HEK293 (cell line): Measurements from ENCODE around the gene POM121L2.
A peak's percentile ranks its signal among the peaks of the same experiment; 100 is the strongest.

Source experiments
- BCL11A ChIP-seq: fragments of 450-650 bp; formaldehyde crosslinking; IDR thresholded peaks from 2 replicates; pipeline ENCODE4 v1.5.1; 2016; ENCODE audit warnings: low read depth, missing biosample characterization, missing genetic modification characterization
- GLIS1 ChIP-seq: fragments of 450-650 bp; formaldehyde crosslinking; IDR thresholded peaks from 2 replicates; pipeline ENCODE4 v1.5.1; 2016; ENCODE audit warnings: missing biosample characterization, missing genetic modification characterization
- GLIS2 ChIP-seq: fragments of 450-650 bp; formaldehyde crosslinking; IDR thresholded peaks from 2 replicates; pipeline ENCODE4 v1.5.1; 2016; ENCODE audit warnings: missing biosample characterization, missing genetic modification characterization
- HOXC10 ChIP-seq: sonication (generic); formaldehyde crosslinking; IDR thresholded peaks from 2 replicates; pipeline ENCODE4 v1.8.1; 2023; ENCODE audit warnings: mild to moderate bottlenecking, missing genetic modification reagents
- INSM2 ChIP-seq: fragments of 450-650 bp; formaldehyde crosslinking; IDR thresholded peaks from 2 replicates; pipeline ENCODE4 v1.5.1; 2016; ENCODE audit warnings: missing biosample characterization, missing genetic modification characterization
- SCRT1 ChIP-seq: fragments of 450-650 bp; formaldehyde crosslinking; IDR thresholded peaks from 2 replicates; pipeline ENCODE4 v1.5.1; 2016; ENCODE audit warnings: missing biosample characterization, missing genetic modification characterization, borderline replicate concordance
- ZBTB10 ChIP-seq: fragments of 450-650 bp; formaldehyde crosslinking; IDR thresholded peaks from 2 replicates; pipeline ENCODE4 v1.5.1; 2016; ENCODE audit warnings: missing biosample characterization, missing genetic modification characterization
- ZBTB17 ChIP-seq: fragments of 450-650 bp; formaldehyde crosslinking; IDR thresholded peaks from 2 replicates; pipeline ENCODE4 v1.5.1; 2016; ENCODE audit warnings: missing biosample characterization, missing genetic modification characterization
- ZBTB21 ChIP-seq: fragments of 450-650 bp; formaldehyde crosslinking; IDR thresholded peaks from 2 replicates; pipeline ENCODE4 v1.5.1; 2017; ENCODE audit warnings: missing biosample characterization, missing genetic modification characterization
- ZBTB6 ChIP-seq: fragments of 450-650 bp; formaldehyde crosslinking; IDR thresholded peaks from 2 replicates; pipeline ENCODE4 v1.5.1; 2017; ENCODE audit warnings: missing biosample characterization, missing genetic modification characterization
- ZNF112 ChIP-seq: fragments of 450-650 bp; formaldehyde crosslinking; IDR thresholded peaks from 2 replicates; pipeline ENCODE4 v1.5.0; 2017; ENCODE audit warnings: missing biosample characterization, missing genetic modification characterization
- ZNF16 ChIP-seq: fragments of 450-650 bp; formaldehyde crosslinking; IDR thresholded peaks from 2 replicates; pipeline ENCODE4 v1.5.1; 2016; ENCODE audit warnings: low read depth, missing biosample characterization, missing genetic modification characterization
- ZNF2 ChIP-seq: fragments of 450-650 bp; formaldehyde crosslinking; IDR thresholded peaks from 2 replicates; pipeline ENCODE4 v1.5.1; 2016; ENCODE audit warnings: missing biosample characterization, missing genetic modification characterization
- ZNF221 ChIP-seq: fragments of 450-650 bp; formaldehyde crosslinking; IDR thresholded peaks from 2 replicates; pipeline ENCODE4 v1.5.1; 2017; ENCODE audit warnings: missing biosample characterization, missing genetic modification characterization, borderline replicate concordance
- ZNF24 ChIP-seq: fragments of 450-650 bp; formaldehyde crosslinking; IDR thresholded peaks from 2 replicates; pipeline ENCODE4 v1.5.1; 2016; ENCODE audit warnings: missing biosample characterization, missing genetic modification characterization
- ZNF280C ChIP-seq: fragments of 450-650 bp; formaldehyde crosslinking; IDR thresholded peaks from 2 replicates; pipeline ENCODE4 v1.5.1; 2016; ENCODE audit warnings: missing biosample characterization, missing genetic modification characterization
- ZNF473 ChIP-seq: fragments of 450-650 bp; formaldehyde crosslinking; IDR thresholded peaks from 2 replicates; pipeline ENCODE4 v1.5.1; 2017; ENCODE audit warnings: missing biosample characterization, missing genetic modification characterization
- ZNF501 ChIP-seq: fragments of 450-650 bp; formaldehyde crosslinking; IDR thresholded peaks from 2 replicates; pipeline ENCODE4 v1.5.1; 2016; ENCODE audit warnings: missing biosample characterization, missing genetic modification characterization
- ZNF510 ChIP-seq: fragments of 450-650 bp; formaldehyde crosslinking; IDR thresholded peaks from 2 replicates; pipeline ENCODE4 v1.5.1; 2018; ENCODE audit warnings: mild to moderate bottlenecking, missing genetic modification characterization, missing biosample characterization; ENCODE audit not compliant: insufficient replicate concordance
- ZNF513 ChIP-seq: fragments of 450-650 bp; IDR thresholded peaks from 2 replicates; pipeline ENCODE4 v1.5.1; 2018; ENCODE audit warnings: missing biosample characterization, missing genetic modification characterization
- ZNF585B ChIP-seq: fragments of 450-650 bp; formaldehyde crosslinking; IDR thresholded peaks from 2 replicates; pipeline ENCODE4 v1.5.1; 2016; ENCODE audit warnings: missing biosample characterization, missing genetic modification characterization
- ZNF621 ChIP-seq: fragments of 450-650 bp; formaldehyde crosslinking; IDR thresholded peaks from 2 replicates; pipeline ENCODE4 v1.5.1; 2017; ENCODE audit warnings: missing biosample characterization, missing genetic modification characterization
- ZNF629 ChIP-seq: fragments of 450-650 bp; formaldehyde crosslinking; IDR thresholded peaks from 2 replicates; pipeline ENCODE4 v1.5.1; 2017; ENCODE audit warnings: missing biosample characterization, missing genetic modification characterization
- ZNF645 ChIP-seq: fragments of 450-650 bp; formaldehyde crosslinking; IDR thresholded peaks from 2 replicates; pipeline ENCODE4; 2016; ENCODE audit warnings: missing biosample characterization, missing genetic modification characterization
- ZNF664 ChIP-seq: fragments of 450-650 bp; formaldehyde crosslinking; IDR thresholded peaks from 2 replicates; pipeline ENCODE4 v1.5.1; 2016; ENCODE audit warnings: missing biosample characterization, missing genetic modification characterization
- ZNF701 ChIP-seq: fragments of 450-650 bp; formaldehyde crosslinking; IDR thresholded peaks from 2 replicates; pipeline ENCODE4 v1.5.1; 2016; ENCODE audit warnings: missing biosample characterization, missing genetic modification characterization
- ZNF704 ChIP-seq: fragments of 450-650 bp; formaldehyde crosslinking; IDR thresholded peaks from 2 replicates; pipeline ENCODE4 v1.5.1; 2016; ENCODE audit warnings: missing biosample characterization, missing genetic modification characterization
- ZNF768 ChIP-seq: fragments of 450-650 bp; formaldehyde crosslinking; IDR thresholded peaks from 2 replicates; pipeline ENCODE4 v1.5.1; 2018; ENCODE audit warnings: missing biosample characterization, mild to moderate bottlenecking, missing genetic modification characterization

The POM121L2 gene

GRCh38 chr6:27297857-27298730, 14.0 kb downstream of the POM121L2 start (continued):
- peak; percentile 20; the same call in 1 of the 2 replicates for TF ChIP-seq INSM2 (tag by site-specific recombination)
- TF ChIP-seq ZNF585B (tag by site-specific recombination) = no peak
- no peak for TF ChIP-seq BCL11A
- TF ChIP-seq ZNF112 = no peak
- TF ChIP-seq ZNF24 (tag by site-specific recombination) = peak; percentile 71; the same call in 1 of the 2 replicates
- no peak for TF ChIP-seq ZNF704 (tag by site-specific recombination)
- TF ChIP-seq ZNF621 = no peak
- peak; percentile 94 for TF ChIP-seq ZBTB17 (tag by site-specific recombination)
- no peak for TF ChIP-seq ZNF473 (tag by site-specific recombination)
- no peak for TF ChIP-seq GLIS2 (tag by site-specific recombination)
- TF ChIP-seq ZNF701 (tag by site-specific recombination) = no peak
- peak; percentile 82 for TF ChIP-seq ZNF501
- TF ChIP-seq SCRT1 (tag by site-specific recombination) = no peak
- TF ChIP-seq ZNF645 = no peak
- TF ChIP-seq GLIS1 (tag by site-specific recombination) = no peak
- TF ChIP-seq ZNF513 = peak; percentile 83
- TF ChIP-seq ZNF768 (tag by site-specific recombination) = no peak
- TF ChIP-seq ZBTB6 (tag by site-specific recombination) = peak; percentile 15; the same call in 1 of the 2 replicates
- TF ChIP-seq ZNF2 (tag by site-specific recombination) = peak; percentile 64; the same call in 1 of the 2 replicates
- TF ChIP-seq ZBTB10 (tag by site-specific recombination) = 0 out of 2 replicates have a peak, but pooled peaks have one; percentile 26
- no peak for TF ChIP-seq ZNF280C
- TF ChIP-seq HOXC10 = no peak
- TF ChIP-seq ZNF629 (tag by site-specific recombination) = peak; percentile 76
- TF ChIP-seq ZNF16 (tag by site-specific recombination) = no peak
- no peak for TF ChIP-seq ZNF221 (tag by site-specific recombination)
- TF ChIP-seq ZNF664 = peak; percentile 89
- 0 out of 2 replicates have a peak, but pooled peaks have one; percentile 13 for TF ChIP-seq ZBTB21
- no peak for TF ChIP-seq ZNF510
